SH-SY5Y (cell line): Measurements from ENCODE around the gene ZNF804B.

Source experiments
- GATA2 ChIP-seq: IDR thresholded peaks from 2 replicates; pipeline ENCODE4 v1.6.1; 2011; ENCODE audit warnings: mild to moderate bottlenecking, low read depth, low read length
- GATA3 ChIP-seq: IDR thresholded peaks from 2 replicates; pipeline ENCODE4 v1.6.1; 2011; ENCODE audit warnings: low read depth, mild to moderate bottlenecking, low read length, moderate library complexity

- no peak for TF ChIP-seq GATA2
- no peak for TF ChIP-seq GATA3
Measured at GRCh38 chr7:88772776-88773175, 13.3 kb downstream of the ZNF804B start.
